Ovary (tissue), 9 donors: ENCODE measurements around the gene CARD10. TPM values are rescaled to one million over a fixed set of nuclear protein-coding genes. Genes with fewer than 3 reads are reported as not detected.
A peak's percentile ranks its signal among the peaks of the same experiment; 100 is the strongest.

Source experiments
- DNase-seq, 5 donors: peaks; one replicate each; pipeline ENCODE4 v3.0.0-alpha.2; 2019 to 2020
- H3K27ac ChIP-seq, 2 donors: fragments of 200-600 bp; one replicate each; pipeline versions ENCODE4 v1.5.1 to v1.8.0; 2019 to 2022
- H3K27me3 ChIP-seq: fragments of 200-600 bp; one replicate; pipeline ENCODE4 v1.8.0; 2022
- H3K36me3 ChIP-seq: fragments of 200-600 bp; sonication (generic); one replicate; pipeline ENCODE4 v1.5.1; 2019
- H3K4me1 ChIP-seq: one replicate; pipeline ENCODE4 v1.8.1; 2013; ENCODE audit warnings: mild to moderate bottlenecking, moderate library complexity; ENCODE audit not compliant: insufficient read depth
- H3K4me3 ChIP-seq: fragments of 200-600 bp; sonication (generic); one replicate; pipeline ENCODE4 v1.5.1; 2017
- H3K9me3 ChIP-seq, 2 donors: fragments of 200-600 bp in 1 of 2; sonication (generic) in 1 of 2; one replicate each; pipeline versions ENCODE4 v1.5.1 to v1.8.1; 2013 to 2019; ENCODE audit warnings: mild to moderate bottlenecking in 1 of 2, moderate library complexity in 1 of 2
- CTCF ChIP-seq, 3 donors: fragments of 450-650 bp in 2 of 3; fragments of 200-600 bp in 1 of 3; IDR thresholded peaks; one replicate each; pipeline versions ENCODE4 v1.5.1 to v1.8.0; 2016 to 2022; ENCODE audit warnings: antibody characterized with exemption in 3 of 3, mild to moderate bottlenecking in 1 of 3
- EP300 ChIP-seq: sonication (generic); formaldehyde crosslinking; IDR thresholded peaks from one replicate; pipeline ENCODE4 v1.6.1; 2017; ENCODE audit warnings: antibody characterized with exemption
- POLR2A ChIP-seq: fragments of 450-650 bp; IDR thresholded peaks from one replicate; pipeline ENCODE4 v1.6.1; 2017; ENCODE audit warnings: antibody characterized with exemption, mild to moderate bottlenecking, moderate library complexity
- WGBS, 3 donors: extraction: QIAGEN DNeasy Blood & Tissue Kit in 1 of 3; methylation state at CpG; one replicate each; pipeline versions ENCODE4 v1.1.5 to v1.1.7; 2013 to 2017; 5-methylcytosine and 5-hydroxymethylcytosine counted together
- intact Hi-C, 4 donors: fragments of 100-400 bp; cut with DNase I; formaldehyde crosslinking; loops; one replicate each; pipeline versions ENCODE4 v1.11.0 to v1.15.1; 2022 to 2023
- polyA plus RNA-seq, 2 donors: library from polyadenylated mRNA; stranded (reverse); fragments of 200-250 nt in 1 of 2; fragments of 350-450 nt in 1 of 2; fragmentation: Illumina TruSeq in 1 of 2; extraction: RNeasy Lipid Tissue Mini Kit (QIAGEN cat#74804) in 1 of 2; gene quantifications; one replicate each; pipeline ENCODE4 v1.2.3, GENCODE V29; 2013 to 2014
- total RNA-seq, 7 donors: library from RNA; depleted of rRNA in 2 of 7; stranded (reverse); fragments of >200 nt in 2 of 7; fragmentation: NEBNext Ultra II Directional in 3 of 7; extraction: Animal tissue kit (Norgen Biotek cat#: 25700) in 3 of 7; gene quantifications; one replicate each; pipeline versions ENCODE4 v1.1.0 to v1.2.4, GENCODE V29; 2016 to 2023
- donor health status: DM: no; HTN: no; CAD: no; lungs with moderate emphysema.
- donor health status: DM: no; HTN: no; CAD: no.
- donor health status: Bipolar disorder and iron deficiency.
- donor health status: DM: yes; HTN: yes; CAD: no.
- donor health status: DM: no; HTN: no; CAD: no.
- donor health status: DM: yes; HTN: yes; CAD: no.

CARD10 gene
- total and polyA plus RNA-seq, 9 donors, result 0.72 to 13.6 (median 9.6) TPM

DNA sequence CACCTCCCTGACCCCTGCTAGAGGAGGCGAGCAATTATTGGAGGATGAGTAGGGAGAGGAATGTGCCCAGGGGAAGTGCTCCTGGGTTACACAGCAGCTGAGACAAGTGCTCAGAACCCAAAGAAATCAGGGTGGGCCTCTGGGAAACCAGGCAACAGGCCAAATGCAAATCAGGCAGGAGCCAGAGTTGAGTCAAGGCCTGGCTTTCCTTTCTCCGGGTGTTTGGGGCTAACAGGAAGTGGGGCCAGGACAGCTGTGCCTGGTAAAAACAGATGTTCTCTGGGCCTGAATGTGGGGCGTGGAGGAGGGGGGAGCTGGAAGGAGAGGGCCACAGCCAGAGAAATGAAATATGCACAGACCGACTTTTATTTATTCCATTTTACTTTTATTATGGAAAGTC is 55.0 kb downstream of the CARD10 start:
- intact Hi-C loops, result no loop called here
- no peak overlapping the region for H3K4me3 ChIP-seq
- no peak for TF ChIP-seq POLR2A
- no peak for TF ChIP-seq EP300
- no peak for TF ChIP-seq CTCF (IDR thresholded peaks at IDR 0.05)

GRCh38 chr22:37462983-37463382 is 56.2 kb downstream of the CARD10 start:
- H3K4me1 ChIP-seq, result no peaks in the 10 kb centered on the region
- H3K4me3 ChIP-seq, result no peak overlapping the region
- WGBS, 3 donors, result 1 to 7% (median 5%) methylated on average over 5 of the region's 5 CpGs
- H3K27me3 ChIP-seq, result no peaks in the 10 kb centered on the region
- H3K27ac ChIP-seq, result no peak overlapping the region
- H3K36me3 ChIP-seq, result no peaks in the 10 kb centered on the region
- TF ChIP-seq EP300, result no peak
- no peak for TF ChIP-seq POLR2A
- no peak for TF ChIP-seq CTCF (IDR thresholded peaks at IDR 0.05)
- DNase-seq, result peak in 1 of 5 donors; percentile 51
- intact Hi-C loops, result no loop called here
- H3K9me3 ChIP-seq, result no peaks in the 10 kb centered on the region

More for the DNA sequence above, 55.0 kb downstream of the CARD10 start:
- 6 to 22% (median 18%) methylated on average over 4 of the region's 4 CpGs for WGBS, 3 donors
- Histone ChIP-seq H3K4me1 (no peaks in the 10 kb centered on the region), H3K27me3 (no peaks in the 10 kb centered on the region), H3K9me3 (no peaks in the 10 kb centered on the region), H3K27ac (no peak overlapping the region), H3K36me3 (no peaks in the 10 kb centered on the region)
- no peak for DNase-seq

GRCh38 chr22:37462436-37462835 is 56.8 kb downstream of the CARD10 start:
- H3K36me3 ChIP-seq, result no peaks in the 10 kb centered on the region
- intact Hi-C loops, result no loop called here
- 40 to 56% (median 47%) methylated on average over 5 of the region's 5 CpGs for WGBS, 3 donors
- H3K4me1 ChIP-seq, result no peaks in the 10 kb centered on the region
- H3K27ac ChIP-seq, result no peak overlapping the region
- no peaks in the 10 kb centered on the region for H3K9me3 ChIP-seq
- no peaks in the 10 kb centered on the region for H3K27me3 ChIP-seq
- TF ChIP-seq POLR2A (no peak), EP300 (no peak), CTCF (IDR thresholded peaks at IDR 0.05) (no peak)
- no peak for DNase-seq
- H3K4me3 ChIP-seq, result no peak overlapping the region

DNA sequence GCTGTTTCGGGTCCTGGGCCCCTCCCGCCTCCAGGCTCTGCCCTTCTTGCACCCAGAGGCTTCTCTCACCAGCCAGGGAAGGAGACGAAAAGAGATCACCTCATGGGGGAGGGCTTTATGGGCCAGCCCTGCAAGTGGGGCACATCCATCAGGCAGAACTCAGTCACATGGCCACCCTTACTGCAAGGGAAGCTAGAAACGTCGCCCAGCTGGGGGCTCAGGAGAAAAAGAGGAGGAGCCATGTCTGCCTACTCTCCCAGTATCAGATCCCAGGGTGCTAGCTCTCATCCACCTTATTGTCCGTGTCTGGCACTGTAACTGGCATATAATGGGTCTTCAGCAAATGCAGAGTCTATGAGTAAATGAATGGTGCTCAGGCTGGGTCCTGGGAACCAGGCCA is 57.3 kb downstream of the CARD10 start:
- no peak overlapping the region for H3K27ac ChIP-seq
- TF ChIP-seq CTCF (IDR thresholded peaks at IDR 0.05), result no peak
- no peak for TF ChIP-seq EP300
- H3K9me3 ChIP-seq, result no peaks in the 10 kb centered on the region
- H3K4me3 ChIP-seq, result no peak overlapping the region
- intact Hi-C loops, result no loop called here
- no peaks in the 10 kb centered on the region for H3K4me1 ChIP-seq
- 37 to 49% (median 47%) methylated on average over 6 of the region's 6 CpGs for WGBS, 3 donors
- H3K27me3 ChIP-seq, result no peaks in the 10 kb centered on the region
- no peaks in the 10 kb centered on the region for H3K36me3 ChIP-seq
- no peak for DNase-seq

DNA sequence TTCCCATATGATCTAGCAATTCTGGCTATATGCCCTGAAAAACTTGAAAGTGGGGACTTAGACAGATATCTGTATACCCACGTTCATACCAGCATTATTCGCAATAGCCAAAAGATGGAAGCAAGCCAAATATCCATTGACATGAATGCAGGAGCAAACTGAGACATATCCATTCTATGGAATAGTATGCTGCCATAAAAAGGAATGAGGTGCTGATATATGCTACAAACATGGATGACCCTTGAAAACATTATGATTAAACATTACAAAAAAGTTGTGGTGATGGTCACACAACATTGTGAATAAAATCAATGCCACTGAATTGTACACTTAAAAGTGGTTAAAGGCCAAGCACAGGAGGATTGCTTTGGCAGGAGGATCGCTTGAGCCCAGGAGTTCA is 58.5 kb downstream of the CARD10 start:
- Histone ChIP-seq H3K4me3 (no peak overlapping the region), H3K4me1 (no peaks in the 10 kb centered on the region), H3K27ac (no peak overlapping the region), H3K36me3 (no peaks in the 10 kb centered on the region), H3K27me3 (no peaks in the 10 kb centered on the region), H3K9me3 (no peaks in the 10 kb centered on the region)
- 70 to 81% (median 73%) methylated on average over 3 of the region's 3 CpGs for WGBS, 3 donors
- no peak for TF ChIP-seq CTCF (IDR thresholded peaks at IDR 0.05)
- TF ChIP-seq EP300, result no peak
- TF ChIP-seq POLR2A, result no peak
- no peak for DNase-seq
- intact Hi-C loops, result no loop called here
